GM18498 (cell line): ENCODE data around the gene SMPD4.
"Not testable (repeated sequence)": the region's sequence is repeated elsewhere in the genome, so short reads cannot be mapped to it uniquely, and the experiment has no call there.

Experiments used
- ATAC-seq: cut with Tn5 transposase; IDR thresholded peaks from one replicate; pipeline ENCODE4 v1.9.1; 2021; ENCODE audit warnings: mild to moderate bottlenecking, moderate library complexity; ENCODE audit not compliant: unreplicated experiment

SMPD4 gene

GRCh38 chr2:130142396-130143265, 38.8 kb downstream of the SMPD4 start:
- not testable (repeated sequence) for ATAC-seq

DNA sequence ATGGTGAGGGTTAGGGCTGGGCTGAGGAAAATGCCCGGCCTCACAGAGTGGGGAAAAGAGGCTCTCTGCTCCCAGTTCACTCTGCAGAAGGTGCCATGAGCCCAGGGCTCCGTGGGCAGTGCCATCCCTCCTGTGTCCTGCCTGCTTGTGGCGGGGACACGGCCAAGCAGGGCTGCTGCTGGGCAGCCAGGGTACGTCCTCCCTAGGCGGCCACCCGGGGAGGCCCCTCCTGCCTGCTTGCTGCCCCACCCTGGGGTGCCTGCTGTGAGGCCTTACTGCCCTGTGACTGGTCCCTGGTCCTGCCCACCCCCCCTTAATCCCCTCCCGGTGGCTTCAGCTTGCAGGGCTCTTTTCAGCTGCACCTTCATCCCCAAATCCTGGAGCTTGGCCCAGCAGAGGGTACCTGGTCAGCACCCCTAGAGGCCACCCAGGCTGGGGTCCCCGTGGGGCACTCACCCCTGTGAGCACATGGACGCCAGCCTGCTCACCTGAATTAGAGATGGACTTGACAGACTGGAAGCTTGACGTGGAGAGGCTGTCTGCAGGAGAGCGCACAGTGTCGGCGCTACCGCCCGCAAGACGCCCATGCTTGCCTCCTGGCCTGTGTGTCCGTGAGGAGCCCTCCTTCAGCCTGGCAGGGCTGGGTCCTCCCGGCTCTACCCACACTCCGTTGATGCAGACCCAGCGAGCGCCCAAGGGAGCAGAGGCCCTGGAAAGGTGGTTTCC, 39.6 kb downstream of the SMPD4 start:
- ATAC-seq: not testable (repeated sequence)

GRCh38 chr2:130141002-130141401, 40.4 kb downstream of the SMPD4 start:
- ATAC-seq: not testable (repeated sequence)

DNA sequence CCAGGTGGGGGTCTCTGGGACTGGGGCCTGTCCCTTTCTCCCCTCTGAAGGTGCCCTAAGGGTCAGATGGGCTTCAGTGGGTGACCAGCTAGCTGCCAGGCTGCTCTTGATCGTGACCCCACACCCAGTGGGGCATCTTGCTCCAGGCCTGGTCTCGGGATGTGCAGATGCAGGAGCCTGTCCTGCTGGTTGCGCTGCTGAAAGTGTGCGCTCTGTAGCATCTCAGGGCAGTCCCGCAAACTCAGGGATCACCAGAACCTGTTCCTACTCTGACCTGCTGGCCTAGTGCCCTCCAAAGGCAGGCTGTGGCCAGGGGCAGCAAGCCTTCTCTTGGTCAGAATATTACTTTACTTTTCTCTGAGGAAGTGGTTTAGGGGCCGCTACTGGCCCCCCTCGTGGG, 40.9 kb downstream of the SMPD4 start:
- ATAC-seq: not testable (repeated sequence)

DNA sequence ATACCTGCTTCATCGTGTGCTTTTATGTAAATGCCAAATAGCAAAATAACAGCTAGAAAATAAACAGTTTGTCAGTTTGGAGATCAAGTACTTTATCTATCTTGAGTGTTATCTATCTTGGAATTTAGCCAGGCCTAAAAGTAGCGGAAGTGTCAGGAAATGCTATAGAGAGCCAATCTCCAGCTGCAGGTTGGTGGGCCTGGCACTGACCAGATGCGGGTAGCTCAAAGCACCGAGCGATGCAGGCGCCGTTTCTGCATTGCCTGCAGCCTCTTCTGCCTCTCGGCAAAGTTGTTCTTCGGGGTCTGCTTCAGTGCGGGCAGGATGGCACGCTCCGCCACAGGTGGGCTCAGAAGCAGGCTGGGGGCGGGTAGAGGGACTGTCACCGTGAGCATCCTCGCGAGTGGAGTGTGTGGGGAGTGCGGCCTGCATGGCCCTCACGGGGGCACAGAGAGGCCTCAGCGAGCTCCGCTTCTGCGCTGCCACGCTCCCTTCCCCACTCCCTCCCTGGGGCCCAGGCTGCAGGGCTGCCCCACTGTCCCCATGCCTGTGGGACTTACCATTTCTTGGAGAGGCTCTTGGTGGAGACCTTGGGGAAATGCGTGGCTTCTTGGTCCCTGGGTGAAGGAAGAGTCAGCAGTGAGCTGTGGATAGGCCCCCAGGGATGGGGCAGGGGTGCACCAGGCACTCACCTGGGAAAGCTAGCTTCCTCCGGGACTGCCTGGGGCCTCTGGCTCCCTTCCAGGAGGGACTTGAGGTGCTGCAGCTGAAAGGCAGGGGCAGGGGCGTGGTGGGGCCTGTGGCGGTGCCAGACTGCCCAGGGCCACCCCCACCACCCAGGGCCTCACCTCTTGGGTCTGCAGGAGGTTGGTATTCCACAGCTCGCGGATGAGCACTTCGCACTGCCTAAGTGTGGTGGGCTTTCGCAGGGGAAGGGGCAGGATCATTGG, 41.8 kb downstream of the SMPD4 start:
- not testable (repeated sequence) for ATAC-seq

GRCh38 chr2:130138841-130139251, 42.6 kb downstream of the SMPD4 start:
- not testable (repeated sequence) for ATAC-seq

GRCh38 chr2:130138326-130138725, 43.1 kb downstream of the SMPD4 start:
- ATAC-seq: not testable (repeated sequence)

DNA sequence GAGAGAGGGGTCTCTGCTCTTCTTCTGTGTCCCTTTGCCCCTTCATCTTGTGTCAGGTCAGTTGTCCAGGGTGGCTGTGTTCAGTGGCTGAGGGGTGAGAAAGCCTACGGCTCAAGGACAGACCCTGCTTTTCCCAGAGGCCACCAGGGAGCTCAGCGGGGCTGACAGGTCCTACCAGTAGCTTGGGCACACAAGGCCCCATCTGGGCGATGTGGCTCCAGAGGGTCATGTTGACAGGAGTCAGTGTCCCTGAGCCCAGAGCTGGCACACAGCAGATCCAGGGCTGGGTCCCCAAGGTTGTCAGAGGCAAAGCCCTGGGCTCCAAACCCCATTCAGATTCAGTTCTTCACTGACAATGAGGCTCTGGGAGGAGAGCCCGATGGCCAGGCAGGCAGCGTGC, 44.3 kb downstream of the SMPD4 start:
- not testable (repeated sequence) for ATAC-seq

DNA sequence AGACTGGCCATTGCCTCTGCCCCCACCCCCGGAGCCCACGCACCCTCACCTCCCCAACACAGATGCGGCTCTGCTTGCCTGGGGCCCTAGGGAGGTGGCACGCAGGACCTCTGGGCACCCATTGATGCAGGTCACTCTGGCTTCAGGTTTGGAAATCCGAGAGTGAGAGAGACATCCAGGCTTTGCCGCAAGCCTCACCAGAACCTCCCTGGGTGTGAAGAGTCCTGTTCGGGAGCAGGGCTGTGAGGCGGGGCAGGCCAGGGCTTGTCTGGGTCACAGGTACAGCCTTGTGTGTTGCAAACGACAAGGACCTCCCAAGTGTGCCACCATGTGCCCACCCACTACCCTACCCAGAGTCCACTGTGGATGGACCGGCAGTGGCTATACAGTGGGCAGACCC, 44.9 kb downstream of the SMPD4 start:
- not testable (repeated sequence) for ATAC-seq

GRCh38 chr2:130135692-130136541, 45.5 kb downstream of the SMPD4 start:
- ATAC-seq: no peak

DNA sequence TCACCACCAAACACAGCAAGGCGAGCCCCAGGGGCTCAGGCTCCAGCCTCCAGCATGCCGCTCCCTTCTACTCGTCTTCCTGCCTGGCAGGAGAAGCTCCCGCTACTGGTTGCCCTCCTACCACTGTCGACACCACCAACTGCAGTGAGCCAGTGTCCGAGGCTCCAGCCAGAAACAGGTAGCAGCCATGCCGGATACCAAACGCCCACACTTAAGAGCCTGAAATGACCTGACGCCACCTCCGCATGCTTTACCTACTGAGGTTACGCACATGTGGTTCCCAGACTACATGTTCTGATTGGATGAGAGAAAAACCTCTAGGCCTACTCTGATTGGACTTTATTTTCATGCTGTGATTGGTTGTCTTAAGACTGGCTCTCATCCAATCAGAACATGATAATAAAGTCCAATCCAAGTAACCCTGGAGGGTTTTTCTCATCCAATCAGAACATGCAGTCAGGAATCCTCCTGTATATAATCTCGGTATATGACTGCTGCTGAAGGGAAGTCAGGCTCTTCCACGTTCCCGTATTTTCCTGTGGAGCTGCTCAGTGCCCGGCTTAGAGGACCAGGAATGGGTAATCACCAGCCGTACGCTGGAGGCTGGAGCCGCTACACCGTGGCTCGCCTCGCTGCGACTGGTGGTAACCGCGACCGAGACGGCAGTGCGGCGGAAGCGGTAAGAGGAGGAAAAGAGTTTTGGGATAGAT, 52.1 kb downstream of the SMPD4 start, which contains the start of gene POTEF:
TSS of gene POTEF (minus strand) at position 103 of the 710 bp plus-strand sequence. CDS start 8,707 bp downstream, outside the sequence.
- ATAC-seq: not testable (repeated sequence)

- not testable (repeated sequence) for ATAC-seq
These were observed 52.9 kb downstream of the SMPD4 start for GRCh38 chr2:130128464-130128863.

- ATAC-seq: not testable (repeated sequence)
These were observed 53.7 kb downstream of the SMPD4 start for GRCh38 chr2:130127726-130128125.

GRCh38 chr2:130120924-130121323, 60.5 kb downstream of the SMPD4 start:
- not testable (repeated sequence) for ATAC-seq

GRCh38 chr2:130102597-130103363, 78.6 kb downstream of the SMPD4 start:
- not testable (repeated sequence) for ATAC-seq
